GM12874 (cell line): ENCODE results near the gene NEMP2.

Experiments
- TF ChIP-seq, protein P1 (sequence below): IDR thresholded peaks from 2 replicates; pipeline ENCODE4 v1.5.1; 2011; ENCODE audit warnings: low read depth, mild to moderate bottlenecking, control low read depth, low read length, moderate library complexity; ENCODE audit not compliant: insufficient read depth

NEMP2 gene

DNA sequence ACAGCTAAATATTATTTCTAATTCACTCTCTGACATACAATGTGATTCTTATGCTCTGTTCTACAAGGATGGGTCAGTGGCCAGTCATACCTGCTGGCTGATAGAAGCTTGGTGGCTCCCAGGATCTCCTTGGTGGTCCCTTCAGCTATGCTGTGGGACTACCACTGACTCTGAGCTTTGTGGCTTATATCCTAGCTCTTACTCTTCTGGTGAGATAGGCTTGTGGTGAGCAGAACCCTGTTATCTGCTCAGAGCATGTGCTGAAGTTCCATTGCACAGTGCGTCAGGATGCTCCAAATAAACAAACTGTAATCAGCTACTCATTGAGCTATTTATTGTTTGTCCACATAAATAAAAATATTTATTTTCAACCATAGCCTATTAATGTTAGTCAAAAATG lies 74.6 kb downstream of the NEMP2 start:
- TF ChIP-seq, protein P1, sequence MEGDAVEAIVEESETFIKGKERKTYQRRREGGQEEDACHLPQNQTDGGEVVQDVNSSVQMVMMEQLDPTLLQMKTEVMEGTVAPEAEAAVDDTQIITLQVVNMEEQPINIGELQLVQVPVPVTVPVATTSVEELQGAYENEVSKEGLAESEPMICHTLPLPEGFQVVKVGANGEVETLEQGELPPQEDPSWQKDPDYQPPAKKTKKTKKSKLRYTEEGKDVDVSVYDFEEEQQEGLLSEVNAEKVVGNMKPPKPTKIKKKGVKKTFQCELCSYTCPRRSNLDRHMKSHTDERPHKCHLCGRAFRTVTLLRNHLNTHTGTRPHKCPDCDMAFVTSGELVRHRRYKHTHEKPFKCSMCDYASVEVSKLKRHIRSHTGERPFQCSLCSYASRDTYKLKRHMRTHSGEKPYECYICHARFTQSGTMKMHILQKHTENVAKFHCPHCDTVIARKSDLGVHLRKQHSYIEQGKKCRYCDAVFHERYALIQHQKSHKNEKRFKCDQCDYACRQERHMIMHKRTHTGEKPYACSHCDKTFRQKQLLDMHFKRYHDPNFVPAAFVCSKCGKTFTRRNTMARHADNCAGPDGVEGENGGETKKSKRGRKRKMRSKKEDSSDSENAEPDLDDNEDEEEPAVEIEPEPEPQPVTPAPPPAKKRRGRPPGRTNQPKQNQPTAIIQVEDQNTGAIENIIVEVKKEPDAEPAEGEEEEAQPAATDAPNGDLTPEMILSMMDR: no peak

DNA sequence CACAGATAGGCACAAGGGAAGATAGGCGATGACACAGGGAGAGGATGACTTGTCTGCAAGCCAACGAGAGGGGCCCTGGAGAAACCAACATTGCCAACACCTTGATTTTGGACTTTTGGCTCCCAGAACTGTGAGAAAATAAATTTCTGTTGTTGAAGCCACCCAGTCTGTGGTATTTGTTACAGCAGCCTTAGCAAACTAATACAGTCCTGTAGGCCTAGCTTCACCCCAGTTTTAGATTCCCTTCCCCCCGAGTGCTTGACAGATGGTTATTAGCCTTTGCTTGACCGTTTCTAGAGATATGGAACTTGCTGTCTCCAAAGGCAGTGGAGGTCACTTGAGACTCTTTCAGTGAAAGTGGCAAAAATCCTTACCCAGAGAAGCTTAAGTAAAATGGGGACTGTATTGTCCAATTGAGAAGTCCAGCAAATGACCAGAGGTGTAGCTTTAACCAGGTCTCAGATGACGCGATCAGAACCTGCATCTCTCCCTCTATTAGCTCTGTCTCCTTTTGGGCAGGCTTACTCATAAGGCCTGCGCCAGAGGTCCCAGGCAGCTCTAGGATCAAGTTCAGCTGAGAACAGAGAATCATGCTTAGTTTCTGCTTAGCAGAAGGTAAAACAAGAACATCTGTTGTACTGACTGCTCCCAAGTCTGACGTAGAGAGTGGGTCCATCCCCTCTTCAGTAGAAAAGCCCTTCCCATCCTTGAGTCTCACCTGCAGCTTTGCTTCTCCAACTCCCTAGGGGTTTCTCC lies 76.0 kb downstream of the NEMP2 start:
- TF ChIP-seq, protein P1: no peak

DNA sequence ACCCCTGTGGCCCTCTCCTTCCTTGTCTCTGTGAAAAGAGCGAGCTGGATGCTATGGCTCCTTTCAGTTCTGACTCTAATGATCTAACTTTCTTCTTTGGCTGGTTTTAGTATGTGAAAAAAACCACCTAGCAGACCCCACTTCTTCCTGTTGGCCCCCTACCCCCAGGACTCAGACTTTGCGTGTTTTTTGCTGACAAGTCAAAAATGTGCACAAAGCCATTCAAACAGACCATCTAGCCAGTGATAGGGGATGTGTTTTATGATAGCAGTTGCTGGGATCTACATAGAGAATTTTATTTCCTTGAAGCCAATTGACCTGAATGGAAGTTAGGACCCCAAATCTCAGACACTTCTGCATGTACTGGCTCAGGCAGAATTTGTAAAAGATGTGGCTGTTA lies 77.3 kb downstream of the NEMP2 start:
- TF ChIP-seq, protein P1: no peak

- TF ChIP-seq, protein P1: no peak
Measured at GRCh38 chr2:190456833-190457232, 77.7 kb downstream of the NEMP2 start.

- TF ChIP-seq, protein P1: no peak
Measured at GRCh38 chr2:190455358-190456095, 79.0 kb downstream of the NEMP2 start.

DNA sequence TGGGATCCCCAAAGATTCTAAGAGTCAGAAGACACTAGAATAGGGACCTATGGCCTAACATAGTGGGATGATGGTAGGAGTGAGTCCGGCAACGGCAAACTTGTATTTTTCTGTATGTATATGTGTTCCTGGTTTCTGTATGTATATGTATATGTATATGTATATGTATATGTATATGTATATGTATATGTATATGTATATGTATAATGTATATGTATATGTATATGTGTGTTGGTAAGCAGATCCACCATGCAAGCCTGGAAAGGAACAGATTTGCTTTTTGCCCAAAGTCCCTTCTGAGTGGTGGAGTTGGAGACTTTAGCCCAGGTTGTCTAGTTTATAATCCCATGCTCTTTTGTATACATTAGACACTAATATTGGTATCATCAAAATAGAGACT lies 79.7 kb downstream of the NEMP2 start:
- TF ChIP-seq, protein P1: no peak
